Tibial nerve (tissue), 4 donors: ENCODE results near the gene GPX4.

ENCODE experiments used
- CTCF ChIP-seq, 5 experiments: fragments of 200-600 bp in 3 of 5; fragments of 450-650 bp in 2 of 5; sonication (generic) in 3 of 5; IDR thresholded peaks; one replicate each; pipeline ENCODE4 v1.5.1; 2016 to 2019; ENCODE audit warnings: antibody characterized with exemption in 5 of 5, mild to moderate bottlenecking in 3 of 5, moderate library complexity in 2 of 5
- EP300 ChIP-seq, 2 donors: sonication (generic); formaldehyde crosslinking; IDR thresholded peaks; one replicate each; pipeline ENCODE4 v1.6.1; 2017; ENCODE audit warnings: antibody characterized with exemption in 2 of 2, mild to moderate bottlenecking in 1 of 2

DNA sequence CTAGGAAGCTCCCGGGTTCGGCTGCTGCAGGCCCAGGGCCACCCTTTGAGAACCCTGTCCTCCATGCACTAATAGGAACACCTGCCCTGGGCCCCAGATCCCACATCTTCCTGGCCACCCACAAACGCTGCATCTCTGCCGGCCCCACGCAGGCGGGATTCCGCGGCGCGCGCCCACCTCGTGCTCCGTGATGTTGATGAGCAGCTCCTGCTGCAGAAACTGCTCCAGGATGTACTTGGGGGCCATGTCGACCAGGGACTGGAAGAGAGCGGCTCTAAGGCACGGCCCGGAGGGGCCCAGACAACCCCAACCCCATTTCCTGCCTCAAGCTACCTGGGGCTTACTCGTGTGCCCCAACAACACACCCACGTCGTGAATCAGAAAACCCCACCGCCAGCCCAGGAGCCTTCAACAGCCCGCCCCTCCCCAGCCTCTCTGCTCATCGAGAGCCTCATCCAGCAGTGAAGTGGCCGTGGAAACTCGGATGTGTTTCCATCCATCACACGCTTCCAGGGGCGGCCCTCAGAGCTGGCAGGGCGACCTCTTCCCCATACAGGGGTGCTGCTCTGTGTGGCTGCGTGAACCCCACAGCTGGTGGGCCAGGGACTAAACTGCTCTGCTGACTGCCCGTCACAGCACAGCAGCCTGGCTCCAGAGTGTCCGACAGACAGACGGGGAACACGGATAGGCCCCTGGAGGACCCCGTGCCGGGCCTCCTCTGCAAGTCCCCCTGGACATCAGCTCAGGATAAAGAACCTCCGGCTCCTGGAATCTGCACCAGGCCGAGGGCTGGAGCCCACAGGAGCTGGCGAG, 12.9 kb upstream of the GPX4 start:
- no peak for TF ChIP-seq CTCF (IDR thresholded peaks at IDR 0.05)
- TF ChIP-seq EP300 (IDR thresholded peaks at IDR 0.05) = no peak
